Measurements from ENCODE around the gene PPP2R5A.

PPP2R5A gene

DNA sequence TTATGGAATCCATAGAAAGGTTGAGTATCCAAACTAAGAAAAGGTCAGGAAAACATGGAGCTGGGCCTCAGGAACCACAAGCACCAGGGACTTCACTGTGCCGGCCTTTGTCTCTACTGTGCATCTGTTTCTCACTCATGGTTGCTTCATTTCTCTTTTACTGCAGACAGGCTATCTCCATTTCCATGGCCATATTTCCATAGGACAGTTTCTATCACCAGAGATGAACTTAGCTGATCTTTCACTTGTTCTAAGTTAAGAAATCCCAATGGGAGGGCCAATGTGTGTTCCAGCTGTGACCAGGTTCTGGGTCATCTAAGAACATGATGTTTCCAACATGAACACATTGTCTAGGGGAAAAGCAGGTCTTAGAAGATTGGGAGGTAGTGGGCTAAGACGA, 43.7 kb upstream of the PPP2R5A start:
- Histone ChIP-seq H3K27ac (ENCODE audit: low read depth, low read length) (no peak overlapping the region), H4K8ac (ENCODE audit: low read depth, low read length) (no peak overlapping the region), H3K79me1 (ENCODE audit: low read length) (no peaks in the 10 kb centered on the region), H3K4ac (ENCODE audit: low read depth, low read length) (no peak overlapping the region), H2BK5ac (ENCODE audit: low read length) (no peak overlapping the region), H3K56ac (ENCODE audit: low read length) (no peak overlapping the region), H3K9ac (ENCODE audit: low read length) (no peak overlapping the region), H3K23ac (ENCODE audit: low read length) (no peak overlapping the region), H3K4me3 (ENCODE audit: low read length) (no peak overlapping the region), H3K36me3 (ENCODE audit: control insufficient read depth, insufficient read depth, low read length) (no peaks in the 10 kb centered on the region), H3K27me3 (ENCODE audit: insufficient read depth, low read length, poor library complexity) (no peaks in the 10 kb centered on the region), H3K18ac (ENCODE audit: low read length) (no peak overlapping the region), H3K79me2 (ENCODE audit: control insufficient read depth, insufficient read depth, low read length) (no peaks in the 10 kb centered on the region), H3K4me2 (ENCODE audit: low read length) (no peak overlapping the region), H3K4me1 (ENCODE audit: control insufficient read depth, low read depth, low read length) (no peaks in the 10 kb centered on the region), H2BK120ac (ENCODE audit: low read depth, low read length) (no peak overlapping the region), H2BK15ac (replicated peaks; ENCODE audit: low read depth) (no peak overlapping the region), H2AK5ac (ENCODE audit: low read length) (no peak overlapping the region), H4K5ac (ENCODE audit: low read length) (no peak overlapping the region)
- DNase-seq: no peak
- WGBS (ENCODE audit: extremely low coverage, insufficient coverage, low lambda C conversion rate): no CpG with 5 or more reads among the region's 2 CpGs

- no peak overlapping the region for H3K27ac ChIP-seq (ENCODE audit: low read depth, low read length)
- no peak overlapping the region for H2BK120ac ChIP-seq (ENCODE audit: low read depth, low read length)
- H3K27me3 ChIP-seq (ENCODE audit: insufficient read depth, low read length, poor library complexity): no peaks in the 10 kb centered on the region
- no peak for DNase-seq
- H3K18ac ChIP-seq (ENCODE audit: low read length): no peak overlapping the region
- no peak overlapping the region for H3K4ac ChIP-seq (ENCODE audit: low read depth, low read length)
- no peak overlapping the region for H2BK15ac ChIP-seq (replicated peaks; ENCODE audit: low read depth)
- no peaks in the 10 kb centered on the region for H3K79me2 ChIP-seq (ENCODE audit: control insufficient read depth, insufficient read depth, low read length)
- no peak overlapping the region for H2AK5ac ChIP-seq (ENCODE audit: low read length)
- H3K79me1 ChIP-seq (ENCODE audit: low read length): no peaks in the 10 kb centered on the region
- no peak overlapping the region for H3K4me3 ChIP-seq (ENCODE audit: low read length)
- no peak overlapping the region for H3K23ac ChIP-seq (ENCODE audit: low read length)
- no peak overlapping the region for H4K8ac ChIP-seq (ENCODE audit: low read depth, low read length)
- H3K9ac ChIP-seq (ENCODE audit: low read length): no peak overlapping the region
- WGBS (ENCODE audit: extremely low coverage, insufficient coverage, low lambda C conversion rate): no CpG with 5 or more reads among the region's 4 CpGs
- no peak overlapping the region for H3K56ac ChIP-seq (ENCODE audit: low read length)
- H3K4me1 ChIP-seq (ENCODE audit: control insufficient read depth, low read depth, low read length): no peaks in the 10 kb centered on the region
- H4K5ac ChIP-seq (ENCODE audit: low read length): no peak overlapping the region
- no peaks in the 10 kb centered on the region for H3K36me3 ChIP-seq (ENCODE audit: control insufficient read depth, insufficient read depth, low read length)
- H2BK5ac ChIP-seq (ENCODE audit: low read length): no peak overlapping the region
- no peak overlapping the region for H3K4me2 ChIP-seq (ENCODE audit: low read length)
Observed at GRCh38 chr1:212241957-212242287, 43.3 kb upstream of the PPP2R5A start.

DNA sequence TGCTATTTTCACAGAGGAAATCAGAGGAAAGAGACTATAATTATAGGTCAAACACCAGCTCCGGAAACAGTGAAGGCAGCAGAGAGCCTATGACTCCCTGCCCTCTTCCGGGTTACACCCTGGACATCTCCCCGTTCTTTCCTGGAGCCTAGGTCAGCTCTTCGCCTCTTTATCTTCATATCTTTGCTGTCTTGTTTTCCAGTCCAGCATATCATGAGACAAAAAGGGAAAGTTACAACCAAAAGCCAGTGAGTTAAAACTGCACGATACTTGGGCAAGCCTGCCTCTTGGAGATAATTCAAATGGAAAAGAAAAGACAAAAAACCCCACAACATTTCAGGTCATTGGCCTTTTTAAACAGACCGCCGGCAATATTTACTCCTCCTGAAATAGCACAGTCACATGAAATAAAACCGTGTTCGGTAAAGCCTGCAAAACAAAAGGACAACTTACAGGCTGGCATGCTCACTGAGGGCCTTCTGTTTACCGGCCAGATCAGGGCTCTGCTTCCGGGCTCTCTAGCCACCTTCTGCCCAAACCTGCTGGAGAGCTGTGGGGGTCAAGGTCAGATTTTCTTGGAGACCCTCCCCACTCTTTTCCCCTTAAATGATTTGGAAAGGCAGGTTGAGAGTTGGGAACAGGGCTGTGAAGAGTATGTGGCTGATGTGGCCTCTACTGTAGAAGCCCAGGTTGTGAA, 42.8 kb upstream of the PPP2R5A start:
- WGBS (ENCODE audit: extremely low coverage, insufficient coverage, low lambda C conversion rate): no CpG with 5 or more reads among the region's 11 CpGs
- Histone ChIP-seq H3K36me3 (ENCODE audit: control insufficient read depth, insufficient read depth, low read length) (no peaks in the 10 kb centered on the region), H3K18ac (ENCODE audit: low read length) (no peak overlapping the region), H3K56ac (ENCODE audit: low read length) (no peak overlapping the region), H3K27me3 (ENCODE audit: insufficient read depth, low read length, poor library complexity) (no peaks in the 10 kb centered on the region), H2BK120ac (ENCODE audit: low read depth, low read length) (no peak overlapping the region), H3K9ac (ENCODE audit: low read length) (no peak overlapping the region), H4K8ac (ENCODE audit: low read depth, low read length) (no peak overlapping the region), H3K4ac (ENCODE audit: low read depth, low read length) (no peak overlapping the region), H3K79me1 (ENCODE audit: low read length) (no peaks in the 10 kb centered on the region), H2BK5ac (ENCODE audit: low read length) (no peak overlapping the region), H3K4me3 (ENCODE audit: low read length) (no peak overlapping the region), H4K5ac (ENCODE audit: low read length) (no peak overlapping the region), H3K27ac (ENCODE audit: low read depth, low read length) (no peak overlapping the region), H3K79me2 (ENCODE audit: control insufficient read depth, insufficient read depth, low read length) (no peaks in the 10 kb centered on the region), H3K4me1 (ENCODE audit: control insufficient read depth, low read depth, low read length) (no peaks in the 10 kb centered on the region), H3K23ac (ENCODE audit: low read length) (no peak overlapping the region), H3K4me2 (ENCODE audit: low read length) (no peak overlapping the region), H2BK15ac (replicated peaks; ENCODE audit: low read depth) (no peak overlapping the region), H2AK5ac (ENCODE audit: low read length) (no peak overlapping the region)
- no peak for DNase-seq

GRCh38 chr1:212242985-212243308, 42.3 kb upstream of the PPP2R5A start:
- Histone ChIP-seq H3K4me1 (ENCODE audit: control insufficient read depth, low read depth, low read length) (no peaks in the 10 kb centered on the region), H2BK15ac (replicated peaks; ENCODE audit: low read depth) (no peak overlapping the region), H4K5ac (ENCODE audit: low read length) (no peak overlapping the region), H3K18ac (ENCODE audit: low read length) (no peak overlapping the region), H3K4ac (ENCODE audit: low read depth, low read length) (no peak overlapping the region), H3K27ac (ENCODE audit: low read depth, low read length) (no peak overlapping the region), H3K9ac (ENCODE audit: low read length) (no peak overlapping the region), H3K36me3 (ENCODE audit: control insufficient read depth, insufficient read depth, low read length) (no peaks in the 10 kb centered on the region), H3K27me3 (ENCODE audit: insufficient read depth, low read length, poor library complexity) (no peaks in the 10 kb centered on the region), H3K79me1 (ENCODE audit: low read length) (no peaks in the 10 kb centered on the region), H3K79me2 (ENCODE audit: control insufficient read depth, insufficient read depth, low read length) (no peaks in the 10 kb centered on the region), H2BK120ac (ENCODE audit: low read depth, low read length) (no peak overlapping the region), H3K4me2 (ENCODE audit: low read length) (no peak overlapping the region), H3K23ac (ENCODE audit: low read length) (no peak overlapping the region), H2BK5ac (ENCODE audit: low read length) (no peak overlapping the region), H4K8ac (ENCODE audit: low read depth, low read length) (no peak overlapping the region), H3K4me3 (ENCODE audit: low read length) (no peak overlapping the region), H3K56ac (ENCODE audit: low read length) (no peak overlapping the region), H2AK5ac (ENCODE audit: low read length) (no peak overlapping the region)
- WGBS (ENCODE audit: extremely low coverage, insufficient coverage, low lambda C conversion rate): no CpG with 5 or more reads among the region's 1 CpG
- no peak for DNase-seq

GRCh38 chr1:212244441-212244840, 40.8 kb upstream of the PPP2R5A start:
- DNase-seq: no peak
- no CpG with 5 or more reads among the region's 2 CpGs for WGBS (ENCODE audit: extremely low coverage, insufficient coverage, low lambda C conversion rate)

DNA sequence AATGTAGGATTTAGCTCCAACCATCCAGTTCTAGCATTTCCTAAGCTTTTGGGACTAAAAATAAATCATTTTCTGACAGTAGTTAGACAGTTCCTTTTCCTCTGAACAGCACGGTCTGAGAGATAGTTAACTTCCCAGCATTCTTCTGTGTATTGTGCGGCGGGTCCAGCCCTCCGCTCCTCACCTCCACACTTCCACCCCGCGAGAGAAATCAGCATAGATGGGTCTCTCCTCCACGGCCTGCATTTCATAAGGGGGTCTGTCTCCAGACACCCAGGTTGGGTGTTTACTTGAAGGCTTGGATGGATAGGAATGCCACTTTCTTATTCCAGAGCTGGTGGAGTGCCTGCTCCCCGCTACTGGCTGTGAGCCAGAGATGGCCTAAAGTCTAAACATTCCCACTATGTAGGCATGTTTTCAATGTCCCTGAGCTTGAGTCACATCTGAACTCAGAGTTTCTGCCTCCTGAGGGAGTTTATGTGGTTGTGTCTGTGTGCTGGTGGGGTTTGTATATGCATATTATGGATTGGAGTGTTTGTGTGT, 38.0 kb upstream of the PPP2R5A start:
- Histone ChIP-seq H3K27ac (ENCODE audit: low read depth, low read length) (no peak overlapping the region), H3K4me2 (ENCODE audit: low read length) (no peak overlapping the region), H3K56ac (ENCODE audit: low read length) (no peak overlapping the region), H3K9ac (ENCODE audit: low read length) (no peak overlapping the region), H2AK5ac (ENCODE audit: low read length) (no peak overlapping the region), H3K23ac (ENCODE audit: low read length) (no peak overlapping the region), H3K18ac (ENCODE audit: low read length) (no peak overlapping the region), H3K36me3 (ENCODE audit: control insufficient read depth, insufficient read depth, low read length) (no peaks in the 10 kb centered on the region), H2BK5ac (ENCODE audit: low read length) (no peak overlapping the region), H2BK15ac (replicated peaks; ENCODE audit: low read depth) (no peak overlapping the region), H3K79me1 (ENCODE audit: low read length) (no peaks in the 10 kb centered on the region), H3K27me3 (ENCODE audit: insufficient read depth, low read length, poor library complexity) (no peaks in the 10 kb centered on the region), H3K4me1 (ENCODE audit: control insufficient read depth, low read depth, low read length) (no peaks in the 10 kb centered on the region), H2BK120ac (ENCODE audit: low read depth, low read length) (no peak overlapping the region), H4K5ac (ENCODE audit: low read length) (no peak overlapping the region), H3K4me3 (ENCODE audit: low read length) (no peak overlapping the region), H3K79me2 (ENCODE audit: control insufficient read depth, insufficient read depth, low read length) (no peaks in the 10 kb centered on the region), H4K8ac (ENCODE audit: low read depth, low read length) (no peak overlapping the region), H3K4ac (ENCODE audit: low read depth, low read length) (no peak overlapping the region)
- no CpG with 5 or more reads among the region's 8 CpGs for WGBS (ENCODE audit: extremely low coverage, insufficient coverage, low lambda C conversion rate)
- DNase-seq: no peak

More at GRCh38 chr1:212244441-212244840, 40.8 kb upstream of the PPP2R5A start:
- H3K23ac ChIP-seq (ENCODE audit: low read length): no peak overlapping the region
- H3K4me1 ChIP-seq (ENCODE audit: control insufficient read depth, low read depth, low read length): no peaks in the 10 kb centered on the region
- no peak overlapping the region for H3K4me2 ChIP-seq (ENCODE audit: low read length)
- H3K27ac ChIP-seq (ENCODE audit: low read depth, low read length): no peak overlapping the region
- no peak overlapping the region for H3K4ac ChIP-seq (ENCODE audit: low read depth, low read length)
- H3K79me2 ChIP-seq (ENCODE audit: control insufficient read depth, insufficient read depth, low read length): no peaks in the 10 kb centered on the region
- H3K18ac ChIP-seq (ENCODE audit: low read length): no peak overlapping the region
- H3K36me3 ChIP-seq (ENCODE audit: control insufficient read depth, insufficient read depth, low read length): no peaks in the 10 kb centered on the region
- H4K8ac ChIP-seq (ENCODE audit: low read depth, low read length): no peak overlapping the region
- H3K4me3 ChIP-seq (ENCODE audit: low read length): no peak overlapping the region
- no peak overlapping the region for H3K9ac ChIP-seq (ENCODE audit: low read length)
- no peak overlapping the region for H4K5ac ChIP-seq (ENCODE audit: low read length)
- no peak overlapping the region for H2BK5ac ChIP-seq (ENCODE audit: low read length)
- no peaks in the 10 kb centered on the region for H3K79me1 ChIP-seq (ENCODE audit: low read length)
- H2BK15ac ChIP-seq (replicated peaks; ENCODE audit: low read depth): no peak overlapping the region
- no peak overlapping the region for H3K56ac ChIP-seq (ENCODE audit: low read length)
- no peaks in the 10 kb centered on the region for H3K27me3 ChIP-seq (ENCODE audit: insufficient read depth, low read length, poor library complexity)
- H2BK120ac ChIP-seq (ENCODE audit: low read depth, low read length): no peak overlapping the region
- no peak overlapping the region for H2AK5ac ChIP-seq (ENCODE audit: low read length)

Data from mesendoderm (in vitro differentiated cells).